ENCODE data around the gene BBOX1.

DNA sequence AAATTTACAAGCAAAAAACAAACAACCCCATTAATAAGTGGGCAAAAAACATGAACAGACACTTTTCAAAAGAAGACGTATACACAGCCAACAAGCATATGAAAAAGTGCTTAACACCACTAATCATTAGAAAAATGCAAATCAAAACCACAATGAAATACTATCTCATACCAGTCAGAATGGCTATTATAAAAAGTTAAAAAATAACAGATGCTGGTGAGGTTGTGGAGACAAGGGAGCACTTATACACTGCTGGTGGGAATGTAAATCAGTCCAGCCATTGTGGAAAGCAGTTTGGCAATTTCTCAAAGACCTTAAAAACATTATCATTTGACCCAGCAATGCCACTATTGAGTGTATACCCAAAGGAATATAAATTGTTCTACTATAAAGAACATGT lies 72.3 kb downstream of the BBOX1 start:
- TF ChIP-seq, protein P1, sequence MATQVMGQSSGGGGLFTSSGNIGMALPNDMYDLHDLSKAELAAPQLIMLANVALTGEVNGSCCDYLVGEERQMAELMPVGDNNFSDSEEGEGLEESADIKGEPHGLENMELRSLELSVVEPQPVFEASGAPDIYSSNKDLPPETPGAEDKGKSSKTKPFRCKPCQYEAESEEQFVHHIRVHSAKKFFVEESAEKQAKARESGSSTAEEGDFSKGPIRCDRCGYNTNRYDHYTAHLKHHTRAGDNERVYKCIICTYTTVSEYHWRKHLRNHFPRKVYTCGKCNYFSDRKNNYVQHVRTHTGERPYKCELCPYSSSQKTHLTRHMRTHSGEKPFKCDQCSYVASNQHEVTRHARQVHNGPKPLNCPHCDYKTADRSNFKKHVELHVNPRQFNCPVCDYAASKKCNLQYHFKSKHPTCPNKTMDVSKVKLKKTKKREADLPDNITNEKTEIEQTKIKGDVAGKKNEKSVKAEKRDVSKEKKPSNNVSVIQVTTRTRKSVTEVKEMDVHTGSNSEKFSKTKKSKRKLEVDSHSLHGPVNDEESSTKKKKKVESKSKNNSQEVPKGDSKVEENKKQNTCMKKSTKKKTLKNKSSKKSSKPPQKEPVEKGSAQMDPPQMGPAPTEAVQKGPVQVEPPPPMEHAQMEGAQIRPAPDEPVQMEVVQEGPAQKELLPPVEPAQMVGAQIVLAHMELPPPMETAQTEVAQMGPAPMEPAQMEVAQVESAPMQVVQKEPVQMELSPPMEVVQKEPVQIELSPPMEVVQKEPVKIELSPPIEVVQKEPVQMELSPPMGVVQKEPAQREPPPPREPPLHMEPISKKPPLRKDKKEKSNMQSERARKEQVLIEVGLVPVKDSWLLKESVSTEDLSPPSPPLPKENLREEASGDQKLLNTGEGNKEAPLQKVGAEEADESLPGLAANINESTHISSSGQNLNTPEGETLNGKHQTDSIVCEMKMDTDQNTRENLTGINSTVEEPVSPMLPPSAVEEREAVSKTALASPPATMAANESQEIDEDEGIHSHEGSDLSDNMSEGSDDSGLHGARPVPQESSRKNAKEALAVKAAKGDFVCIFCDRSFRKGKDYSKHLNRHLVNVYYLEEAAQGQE (IDR thresholded peaks at IDR 0.05; ENCODE audit: insufficient read depth in 1 of 2, low read depth in 2 of 2, low read length in 2 of 2), result no peak
- TF ChIP-seq POLR2AphosphoS5 (IDR thresholded peaks at IDR 0.05; ENCODE audit: low read depth, low read length) (no peak), SIN3A (IDR thresholded peaks at IDR 0.05; ENCODE audit: borderline replicate concordance, insufficient read depth, low read length) (no peak), TAF1 (IDR thresholded peaks at IDR 0.05; ENCODE audit: borderline replicate concordance, insufficient read depth, low read length) (no peak)
